ENCODE measurements around the gene SPON2. TPM values are rescaled to one million over a fixed set of nuclear protein-coding genes. Genes with fewer than 3 reads are reported as not detected.

Gene SPON2
- total and polyA plus RNA-seq, 2 of the 4 experiments (the other 2 are of a cell fraction): 21.1 to 177 TPM

GRCh38 chr4:1215141-1216075 is 43.0 kb upstream of the SPON2 start (continued):
- TF ChIP-seq SMC3 (IDR thresholded peaks at IDR 0.05; ENCODE audit: low read depth, low read length): no peak

- H3K56ac ChIP-seq (ENCODE audit: extremely low read depth, insufficient read depth, low read length): no peak overlapping the region
- H3K27me3 ChIP-seq (ENCODE audit: control insufficient read depth, insufficient read depth, low read length): no peaks in the 10 kb centered on the region
- no TSS peak for BruUV-seq (replicated peaks)
- no peak for DNase-seq
- dilution Hi-C loops (cut with HindIII; ENCODE audit: low sequenced_read_pairs, unreplicated experiment): no loop called here
- H2BK120ac ChIP-seq (ENCODE audit: low read depth, low read length): no peak overlapping the region
- H2AK5ac ChIP-seq (ENCODE audit: low read depth, low read length): no peak overlapping the region
- no peak overlapping the region for H3K9ac ChIP-seq (ENCODE audit: low read depth, low read length)
- no peak overlapping the region for H2AFZ ChIP-seq (replicated peaks; ENCODE audit: low read length, poor library complexity)
- peaks cover 66% of the 10 kb centered on the region for H3K36me3 ChIP-seq (ENCODE audit: control insufficient read depth, insufficient read depth, low read length)
- H3K14ac ChIP-seq (replicated peaks; ENCODE audit: low read depth, low read length): no peak overlapping the region
- H3K79me1 ChIP-seq (ENCODE audit: low read depth in 1 of 2, low read length in 2 of 2): peaks cover 13 to 62% of the 10 kb centered on the region in 2 experiments
- intact Hi-C loops (cut with micrococcal nuclease): no loop called here
- H3K4me3 ChIP-seq (ENCODE audit: insufficient read depth, low read depth, low read length): no peak overlapping the region
- no peaks in the 10 kb centered on the region; the same call in 1 of the 2 replicates for H4K20me1 ChIP-seq (ENCODE audit: insufficient read depth, low read length)
- no peak overlapping the region for H2BK5ac ChIP-seq (ENCODE audit: low read depth, low read length, poor library complexity, severe bottlenecking)
- H4K5ac ChIP-seq (ENCODE audit: low read depth, low read length): no peak overlapping the region
- no peak overlapping the region for H2AK9ac ChIP-seq (replicated peaks; ENCODE audit: low read depth, low read length, poor library complexity)
- no peak overlapping the region for H3K27ac ChIP-seq (ENCODE audit: insufficient read depth, low read length)
- ChIA-PET POLR2A (ENCODE audit: unreplicated experiment) (no interaction called here), CTCF (no interaction called here)
- H4K91ac ChIP-seq (ENCODE audit: insufficient read depth, low read depth, low read length): no peak overlapping the region
- no peak overlapping the region for H3K4me2 ChIP-seq (ENCODE audit: low read depth, low read length)
- in situ Hi-C loops (cut with MboI; ENCODE audit: low sequenced_read_pairs): no loop called here
- no peak overlapping the region for H3K23ac ChIP-seq (ENCODE audit: low read depth, low read length)
- H2BK15ac ChIP-seq (ENCODE audit: low read depth, low read length): no peak overlapping the region
- no peak overlapping the region for H3K4ac ChIP-seq (ENCODE audit: low read depth, low read length)
- ATAC-seq (ENCODE audit: low read depth): no peak
- peaks cover 10% of the 10 kb centered on the region; the same call in 1 of the 2 replicates for H3K9me1 ChIP-seq (ENCODE audit: insufficient read depth, low read length)
- 90% methylated on average over 34 of the region's 48 CpGs; no CpG with 5 or more reads in 1 of the 2 experiments for WGBS, 2 experiments (ENCODE audit: extremely low coverage in 2 of 2, insufficient read length in 1 of 2)
- peaks cover 16% of the 10 kb centered on the region for H3K4me1 ChIP-seq (ENCODE audit: control insufficient read depth, insufficient read depth, low read length)
- H3K18ac ChIP-seq (ENCODE audit: low read depth, low read length): no peak overlapping the region
- H2BK20ac ChIP-seq (ENCODE audit: low read depth, low read length): no peak overlapping the region
- H4K8ac ChIP-seq (ENCODE audit: low read depth in 2 of 2, low read length in 2 of 2): no peak overlapping the region
- no peaks in the 10 kb centered on the region for H3K9me3 ChIP-seq (ENCODE audit: control insufficient read depth, insufficient read depth, low read length)
- TF ChIP-seq MAFK (IDR thresholded peaks at IDR 0.05; ENCODE audit: low read depth, low read length) (no peak), RCOR1 (IDR thresholded peaks at IDR 0.05; ENCODE audit: insufficient replicate concordance, low read length) (no peak), USF2 (IDR thresholded peaks at IDR 0.05; ENCODE audit: low read depth, low read length) (no peak), RFX5 (IDR thresholded peaks at IDR 0.05; ENCODE audit: low read depth, low read length) (no peak), SMC3 (IDR thresholded peaks at IDR 0.05; ENCODE audit: low read depth, low read length) (no peak), MXI1 (IDR thresholded peaks at IDR 0.05; ENCODE audit: borderline replicate concordance, low read depth, low read length) (no peak), POLR2A (IDR thresholded peaks at IDR 0.05; ENCODE audit: low read depth, low read length) (no peak), ELK1 (IDR thresholded peaks at IDR 0.05; ENCODE audit: borderline replicate concordance, low read depth, low read length) (no peak), RAD21 (IDR thresholded peaks at IDR 0.05; ENCODE audit: low read length) (no peak), MAZ (IDR thresholded peaks at IDR 0.05; ENCODE audit: borderline replicate concordance, low read depth, low read length) (no peak), CHD1 (IDR thresholded peaks at IDR 0.05; ENCODE audit: low read depth, low read length) (no peak)
Measured at GRCh38 chr4:1214101-1215095, 42.0 kb upstream of the SPON2 start.

Measured in IMR-90 (cell line).